HCT116 (cell line): ENCODE data around the gene TTC33. TPM values are rescaled to one million over a fixed set of nuclear protein-coding genes. Genes with fewer than 3 reads are reported as not detected.

ENCODE experiments used
- ATAC-seq: fragments of 200-7000 bp; cut with Tn5 transposase; 2 replicates; pipeline ENCODE4 v1.9.1; 2020; ENCODE audit warnings: mild to moderate bottlenecking, moderate library complexity
- BruUV-seq: library from RNA; stranded (reverse); fragments of 400-500 nt; replicated peaks from 2 replicates; lab custom pipeline; 2021; lab: Mats Ljungman, UMichigan
- CTCF ChIA-PET: fragments of 300-600 bp; sonication (Branson Sonifier 250); formaldehyde crosslinking; loops from one replicate; lab custom pipeline; 2021; ENCODE audit warnings: antibody characterized with exemption; lab: Charles Lee
- POLR2A ChIA-PET: fragments of 300-600, 350-600 bp; sonication (Branson Sonifier 250); formaldehyde crosslinking; loops from one replicate; lab custom pipeline; 2021; ENCODE audit warnings: antibody characterized with exemption; lab: Charles Lee
- RAD21 ChIA-PET, 2 experiments: fragments of 300-600 bp; sonication (Branson Sonifier 250); formaldehyde crosslinking; loops; one replicate each; lab custom pipeline; 2023; ENCODE audit warnings: low total read pairs in 2 of 2; ENCODE audit not compliant: uncharacterized antibody in 2 of 2, unreplicated experiment in 2 of 2, low non-redundant PET in 1 of 2; lab: Charles Lee
- DNase-seq: peaks from one replicate; pipeline ENCODE4 v3.0.0-alpha.2; 2010; ENCODE audit warnings: low read depth, low spot score
- H2AFZ ChIP-seq: fragments of 200-600 bp; shearing (Covaris generic), sonication (generic); 2 replicates; pipeline ENCODE4 v1.6.1; 2017; ENCODE audit warnings: low read depth, mixed run types, mixed read lengths, antibody characterized with exemption, low read length; ENCODE audit not compliant: poor library complexity, severe bottlenecking
- H3K27ac ChIP-seq: 2 replicates; pipeline ENCODE4 v1.5.1; 2012; ENCODE audit warnings: low read depth, low read length
- H3K27me3 ChIP-seq: fragments of 200-600 bp; sonication (generic); 2 replicates; pipeline ENCODE4 v1.6.1; 2016; ENCODE audit warnings: mixed run types, low read length, mixed read lengths; ENCODE audit not compliant: insufficient read depth
- H3K36me3 ChIP-seq, 2 experiments: fragments of 200-500 bp in 1 of 2; fragments of 200-600 bp in 1 of 2; sonication (Bioruptor generic) in 1 of 2; sonication (generic) in 1 of 2; 2 replicates each; pipeline versions ENCODE4 v1.5.1 to v1.6.1; 2014 to 2016; ENCODE audit warnings: low read length in 2 of 2, inconsistent platforms in 1 of 2, mixed read lengths in 1 of 2, mixed run types in 1 of 2; ENCODE audit not compliant: insufficient read depth in 2 of 2, control insufficient read depth in 1 of 2
- H3K4me1 ChIP-seq, 2 experiments: fragments of 200-600 bp in 1 of 2; sonication (generic) in 1 of 2; 2 replicates each; pipeline versions ENCODE4 v1.5.1 to v1.6.1; 2012 to 2017; ENCODE audit warnings: low read length in 2 of 2, inconsistent platforms in 1 of 2, mild to moderate bottlenecking in 1 of 2, mixed read lengths in 1 of 2, mixed run types in 1 of 2, moderate library complexity in 1 of 2; ENCODE audit not compliant: insufficient read depth in 2 of 2, control insufficient read depth in 1 of 2
- H3K4me2 ChIP-seq: fragments of 200-600 bp; sonication (generic); 2 replicates; pipeline ENCODE4 v1.6.1; 2017; ENCODE audit warnings: mixed run types, low read length, mixed read lengths
- H3K4me3 ChIP-seq, 2 experiments: fragments of 200-600 bp in 1 of 2; sonication (generic) in 1 of 2; replicated peaks in 1 of 2; 2 replicates each; pipeline ENCODE4 v1.5.1; 2011 to 2016; ENCODE audit warnings: low read length in 2 of 2, control low read depth in 1 of 2, low read depth in 1 of 2, mild to moderate bottlenecking in 1 of 2, mixed read lengths in 1 of 2, mixed run types in 1 of 2
- H3K79me2 ChIP-seq: fragments of 200-600 bp; sonication (generic); 2 replicates; pipeline ENCODE4 v1.6.1; 2017; ENCODE audit warnings: mild to moderate bottlenecking, mixed run types, low read length, moderate library complexity, mixed read lengths; ENCODE audit not compliant: insufficient read depth
- H3K9ac ChIP-seq: fragments of 200-600 bp; sonication (generic); 2 replicates; pipeline ENCODE4 v1.6.1; 2016; ENCODE audit warnings: low read length, mixed read lengths
- H3K9me2 ChIP-seq: fragments of 200-600 bp; sonication (generic), shearing (Covaris generic); 2 replicates; pipeline ENCODE4 v1.6.1; 2017; ENCODE audit warnings: mixed run types, mild to moderate bottlenecking, moderate library complexity; ENCODE audit not compliant: insufficient read depth
- H3K9me3 ChIP-seq, 2 experiments: fragments of 200-500 bp in 1 of 2; fragments of 200-600 bp in 1 of 2; sonication (Bioruptor generic) in 1 of 2; sonication (generic) in 1 of 2; 2 replicates each; pipeline ENCODE4 v1.6.1; 2014 to 2017; ENCODE audit warnings: low read length in 2 of 2, mixed read lengths in 2 of 2, inconsistent platforms in 1 of 2, low read depth in 1 of 2, mild to moderate bottlenecking in 1 of 2, mixed run types in 1 of 2, moderate library complexity in 1 of 2; ENCODE audit not compliant: control insufficient read depth in 1 of 2, insufficient read depth in 1 of 2
- H4K20me1 ChIP-seq: fragments of 200-600 bp; sonication (generic), shearing (Covaris generic); 2 replicates; pipeline ENCODE4 v1.6.1; 2017; ENCODE audit warnings: mixed run types, mild to moderate bottlenecking, moderate library complexity; ENCODE audit not compliant: insufficient read depth
- CEBPB ChIP-seq: IDR thresholded peaks from 2 replicates; pipeline ENCODE4 v1.6.1; 2012; ENCODE audit warnings: low read depth
- EZH2 ChIP-seq: fragments of 200-600 bp; sonication (generic); IDR thresholded peaks from 2 replicates; pipeline ENCODE4 v1.6.1; 2017; ENCODE audit warnings: antibody characterized with exemption, mixed run types
- EZH2phosphoT487 ChIP-seq: fragments of 200-600 bp; IDR thresholded peaks from 2 replicates; pipeline ENCODE4 v1.6.1; 2018; ENCODE audit warnings: antibody characterized with exemption, borderline replicate concordance
- JUND ChIP-seq: IDR thresholded peaks from 2 replicates; pipeline ENCODE4 v1.6.1; 2012
- RAD21 ChIP-seq: IDR thresholded peaks from 2 replicates; pipeline ENCODE4 v1.6.1; 2012; ENCODE audit warnings: low read depth, mild to moderate bottlenecking
- TCF7L2 ChIP-seq: IDR thresholded peaks from 2 replicates; pipeline ENCODE4 v1.7.0; 2011; ENCODE audit warnings: borderline replicate concordance, inconsistent platforms; ENCODE audit not compliant: insufficient read depth, insufficient read length; ENCODE audit errors: extremely low read depth
- ZFX ChIP-seq: fragments of 450-650 bp; IDR thresholded peaks from 2 replicates; pipeline ENCODE4 v1.6.1; 2017
- intact Hi-C: fragments of 100-400 bp; cut with micrococcal nuclease; formaldehyde crosslinking; loops from 2 replicates; pipeline ENCODE4 v1.10.0; 2022
- total RNA-seq: library from RNA; stranded (reverse); gene quantifications from one replicate; pipeline ENCODE4 v1.2.1, GENCODE V29; 2021; ENCODE audit not compliant: unreplicated experiment
- TF ChIP-seq, protein P1 (sequence below): IDR thresholded peaks from 2 replicates; pipeline ENCODE4 v1.6.1; 2012
- TF ChIP-seq, protein P2 (sequence below): IDR thresholded peaks from 2 replicates; pipeline ENCODE4 v1.6.1; 2011; ENCODE audit warnings: mild to moderate bottlenecking, low read length, moderate library complexity; ENCODE audit not compliant: insufficient replicate concordance; ENCODE audit errors: extremely low read depth
- TF ChIP-seq, protein P3 (sequence below), 3 experiments: fragments of 200-600 bp in 1 of 3; sonication (generic) in 1 of 3; IDR thresholded peaks in 2 of 3; conservative IDR thresholded peaks in 1 of 3; 2 replicates each; pipeline ENCODE4 v1.5.1; 2012 to 2017; ENCODE audit warnings: low read depth in 2 of 3, low read length in 2 of 3, antibody characterized with exemption in 1 of 3, borderline replicate concordance in 1 of 3, control low read depth in 1 of 3, mild to moderate bottlenecking in 1 of 3, mixed read lengths in 1 of 3, mixed run types in 1 of 3, moderate library complexity in 1 of 3; ENCODE audit not compliant: insufficient read depth in 1 of 3

The TTC33 gene
- total RNA-seq, 1 experiment from 2014 or later: 14.5 TPM

DNA sequence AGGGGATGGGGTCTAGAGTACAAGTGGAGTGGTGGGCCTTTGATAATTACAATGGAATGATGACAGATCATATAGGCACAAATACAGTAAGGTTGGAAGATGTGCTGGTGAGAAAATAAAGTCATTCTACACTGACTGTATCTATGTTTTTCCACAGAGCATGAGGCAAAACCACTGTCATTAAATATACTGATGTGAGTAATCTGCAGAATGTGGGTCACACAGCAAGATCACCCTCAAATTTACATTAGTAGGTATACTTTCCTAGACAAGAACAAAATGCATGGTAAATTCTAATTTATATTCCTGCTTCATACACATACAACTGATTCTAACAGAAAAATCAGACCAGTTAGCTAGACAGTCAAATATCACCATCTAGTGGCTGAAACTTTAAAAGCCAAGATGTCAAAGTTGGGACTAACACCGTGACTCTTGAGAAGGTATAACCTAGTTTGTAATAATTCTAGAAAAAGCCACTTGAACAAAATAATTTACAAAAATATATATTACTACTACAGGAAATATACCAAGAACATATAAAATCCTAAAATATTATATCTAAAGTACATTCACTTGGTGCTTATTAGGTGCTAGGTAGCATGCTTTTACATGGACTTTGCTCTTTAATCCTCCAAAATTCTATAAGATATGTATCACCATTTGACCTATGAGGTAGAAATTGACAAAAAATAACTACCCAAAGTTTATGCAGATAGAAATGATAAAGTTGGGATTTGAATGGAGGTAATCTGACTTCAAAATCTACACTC, 19.5 kb downstream of the TTC33 start:
- H3K27me3 ChIP-seq: no peaks in the 10 kb centered on the region
- no peaks in the 10 kb centered on the region for H3K36me3 ChIP-seq
- no TSS peak for BruUV-seq
- peaks cover 0 to 17% of the 10 kb centered on the region in 2 experiments; a peak in 1 of 4 replicates for H3K4me1 ChIP-seq
- CTCF ChIA-PET: interaction anchor here (1.0 kb wide), 2 partner anchors 21 to 1159 kb away, joined by 3 to 4 read pairs; no protein-coding TSS in a partner anchor
- H4K20me1 ChIP-seq: no peaks in the 10 kb centered on the region
- DNase-seq (peak; percentile 50), ATAC-seq (peak; percentile 72)
- no peak overlapping the region for H3K4me2 ChIP-seq
- intact Hi-C loops: loop anchor here (1.0 to 10.0 kb wide), 5 partner anchors 47 to 1521 kb away; partner anchors contain the start of gene FYB1
- no peak overlapping the region for H3K27ac ChIP-seq
- RAD21 ChIA-PET: no interaction called here
- no peak overlapping the region for H2AFZ ChIP-seq
- H3K9me2 ChIP-seq: no peaks in the 10 kb centered on the region
- TF ChIP-seq EZH2phosphoT487 (no peak), EZH2 (no peak), CEBPB (no peak), JUND (no peak), TCF7L2 (no peak), RAD21 (peak; percentile 77), ZFX (no peak)
- TF ChIP-seq, protein P1, sequence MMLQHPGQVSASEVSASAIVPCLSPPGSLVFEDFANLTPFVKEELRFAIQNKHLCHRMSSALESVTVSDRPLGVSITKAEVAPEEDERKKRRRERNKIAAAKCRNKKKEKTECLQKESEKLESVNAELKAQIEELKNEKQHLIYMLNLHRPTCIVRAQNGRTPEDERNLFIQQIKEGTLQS: no peak
- TF ChIP-seq, protein P2, sequence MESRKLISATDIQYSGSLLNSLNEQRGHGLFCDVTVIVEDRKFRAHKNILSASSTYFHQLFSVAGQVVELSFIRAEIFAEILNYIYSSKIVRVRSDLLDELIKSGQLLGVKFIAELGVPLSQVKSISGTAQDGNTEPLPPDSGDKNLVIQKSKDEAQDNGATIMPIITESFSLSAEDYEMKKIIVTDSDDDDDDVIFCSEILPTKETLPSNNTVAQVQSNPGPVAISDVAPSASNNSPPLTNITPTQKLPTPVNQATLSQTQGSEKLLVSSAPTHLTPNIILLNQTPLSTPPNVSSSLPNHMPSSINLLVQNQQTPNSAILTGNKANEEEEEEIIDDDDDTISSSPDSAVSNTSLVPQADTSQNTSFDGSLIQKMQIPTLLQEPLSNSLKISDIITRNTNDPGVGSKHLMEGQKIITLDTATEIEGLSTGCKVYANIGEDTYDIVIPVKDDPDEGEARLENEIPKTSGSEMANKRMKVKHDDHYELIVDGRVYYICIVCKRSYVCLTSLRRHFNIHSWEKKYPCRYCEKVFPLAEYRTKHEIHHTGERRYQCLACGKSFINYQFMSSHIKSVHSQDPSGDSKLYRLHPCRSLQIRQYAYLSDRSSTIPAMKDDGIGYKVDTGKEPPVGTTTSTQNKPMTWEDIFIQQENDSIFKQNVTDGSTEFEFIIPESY: no peak
- TF ChIP-seq, protein P3, sequence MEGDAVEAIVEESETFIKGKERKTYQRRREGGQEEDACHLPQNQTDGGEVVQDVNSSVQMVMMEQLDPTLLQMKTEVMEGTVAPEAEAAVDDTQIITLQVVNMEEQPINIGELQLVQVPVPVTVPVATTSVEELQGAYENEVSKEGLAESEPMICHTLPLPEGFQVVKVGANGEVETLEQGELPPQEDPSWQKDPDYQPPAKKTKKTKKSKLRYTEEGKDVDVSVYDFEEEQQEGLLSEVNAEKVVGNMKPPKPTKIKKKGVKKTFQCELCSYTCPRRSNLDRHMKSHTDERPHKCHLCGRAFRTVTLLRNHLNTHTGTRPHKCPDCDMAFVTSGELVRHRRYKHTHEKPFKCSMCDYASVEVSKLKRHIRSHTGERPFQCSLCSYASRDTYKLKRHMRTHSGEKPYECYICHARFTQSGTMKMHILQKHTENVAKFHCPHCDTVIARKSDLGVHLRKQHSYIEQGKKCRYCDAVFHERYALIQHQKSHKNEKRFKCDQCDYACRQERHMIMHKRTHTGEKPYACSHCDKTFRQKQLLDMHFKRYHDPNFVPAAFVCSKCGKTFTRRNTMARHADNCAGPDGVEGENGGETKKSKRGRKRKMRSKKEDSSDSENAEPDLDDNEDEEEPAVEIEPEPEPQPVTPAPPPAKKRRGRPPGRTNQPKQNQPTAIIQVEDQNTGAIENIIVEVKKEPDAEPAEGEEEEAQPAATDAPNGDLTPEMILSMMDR (IDR thresholded peaks at IDR 0.05 in 2 of 3, conservative IDR thresholded peaks at IDR 0.05 in 1 of 3; ENCODE audit: borderline replicate concordance in 1 of 3, insufficient read depth in 1 of 3, low read depth in 2 of 3, low read length in 2 of 3): peak; percentile 44 to 75 (median 63); a peak in 5 of 6 replicates
- POLR2A ChIA-PET: no interaction called here
- no peaks in the 10 kb centered on the region for H3K9me3 ChIP-seq
- H3K4me3 ChIP-seq: no peak overlapping the region
- H3K9ac ChIP-seq: no peak overlapping the region
- no peaks in the 10 kb centered on the region for H3K79me2 ChIP-seq
